ENCODE data around the gene SKAP1. TPM values are rescaled to one million over a fixed set of nuclear protein-coding genes. Genes with fewer than 3 reads are reported as not detected.

Gene SKAP1
- total RNA-seq, 1 donor from 2014 or later = not detected

DNA sequence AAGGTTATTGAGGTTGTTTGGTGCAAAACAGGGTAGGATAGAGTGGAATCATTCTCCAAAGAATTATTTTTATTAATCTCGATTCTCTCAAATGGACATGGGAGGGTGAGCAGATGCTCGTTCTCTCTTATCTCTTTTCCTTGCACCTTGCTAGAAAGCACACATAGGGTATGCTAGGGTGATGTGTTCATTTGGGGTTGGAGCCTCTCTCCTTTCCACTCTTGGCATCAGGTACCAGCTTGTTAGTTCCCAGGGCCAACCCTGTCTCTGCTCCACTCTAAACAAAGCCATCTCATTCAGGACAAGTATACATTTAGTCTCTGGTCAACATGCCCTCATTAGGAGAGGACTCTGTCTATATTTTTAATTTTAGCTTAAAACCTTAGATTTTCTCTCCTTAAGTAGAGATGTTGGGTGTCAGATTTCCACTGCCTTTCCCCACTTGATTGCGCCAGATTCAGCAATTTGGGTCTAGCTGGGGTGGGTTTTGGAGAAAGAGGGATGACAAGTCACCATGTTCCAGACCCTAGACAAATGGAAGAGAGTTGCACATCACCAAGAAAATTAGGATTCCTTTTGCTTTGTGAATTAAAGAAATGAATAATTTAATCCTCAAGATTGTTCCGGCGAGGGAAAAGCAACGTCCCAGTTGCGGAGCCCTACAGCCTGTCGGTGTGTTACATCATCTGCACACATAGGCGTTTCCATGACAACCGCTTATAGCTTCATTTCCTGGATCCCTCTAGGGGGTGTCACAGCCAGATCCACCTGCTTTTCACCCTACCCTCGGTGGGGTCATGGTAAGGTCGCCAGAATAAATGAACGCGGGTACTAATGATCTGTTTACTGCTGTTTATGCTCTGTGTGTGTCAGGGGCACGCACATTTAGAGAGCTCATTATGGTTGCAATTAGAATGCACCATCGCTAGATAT, 280.9 kb downstream of the SKAP1 start:
- peaks cover 2% of the 10 kb centered on the region for H3K9me3 Mint-ChIP-seq (ENCODE audit: unreplicated experiment)
- H3K4me3 Mint-ChIP-seq (ENCODE audit: unreplicated experiment) = peak overlapping the region; percentile 39
- DNase-seq = peak; percentile 46
- peak overlapping the region; percentile 53 for H3K27ac Mint-ChIP-seq (ENCODE audit: unreplicated experiment)
- no peak for TF ChIP-seq CTCF (IDR thresholded peaks at IDR 0.05; ENCODE audit: partially characterized antibody, unreplicated experiment)
- H3K36me3 Mint-ChIP-seq (ENCODE audit: unreplicated experiment) = no peaks in the 10 kb centered on the region
- H3K27me3 Mint-ChIP-seq (ENCODE audit: unreplicated experiment) = peaks cover 5% of the 10 kb centered on the region
- H3K4me1 Mint-ChIP-seq (ENCODE audit: low read depth, unreplicated experiment) = peaks cover 14% of the 10 kb centered on the region

DNA sequence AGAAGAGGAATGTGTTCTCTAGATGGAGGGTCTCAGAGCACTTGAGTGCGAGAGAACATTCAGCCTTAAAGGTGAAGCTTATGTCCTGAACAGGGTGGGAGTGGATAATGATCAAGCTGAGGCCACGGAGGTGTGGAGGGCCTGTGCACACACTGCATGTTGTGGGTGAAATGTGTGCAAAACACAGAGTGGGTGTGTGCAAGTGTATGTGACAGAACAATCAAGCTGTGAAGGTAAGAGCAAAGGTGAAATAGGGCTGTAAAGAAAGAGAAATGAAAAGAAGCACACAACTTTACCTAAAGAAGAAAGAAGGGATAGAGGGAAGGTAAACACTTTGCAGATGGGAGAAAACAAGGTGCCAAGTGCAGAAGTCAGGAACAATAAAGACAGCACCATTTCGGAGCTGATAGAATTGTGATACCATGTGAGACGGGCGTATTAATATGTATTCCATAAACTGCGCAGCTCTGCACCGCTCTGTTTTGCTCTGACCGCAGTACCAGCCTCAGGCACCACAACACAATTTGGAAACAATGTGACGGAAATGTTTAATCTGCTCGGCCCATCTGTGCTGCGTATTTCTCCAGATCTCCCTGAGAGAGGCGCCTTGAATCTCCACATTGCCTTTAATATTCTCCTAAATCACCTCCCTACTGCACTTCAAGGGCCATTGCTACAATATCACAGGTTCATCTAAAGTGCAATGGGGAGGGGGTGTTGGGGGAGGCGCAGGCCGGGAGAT, 281.8 kb downstream of the SKAP1 start:
- DNase-seq = no peak
- Mint-ChIP-seq H3K27ac (ENCODE audit: unreplicated experiment) (peak overlapping the region; percentile 18), H3K36me3 (ENCODE audit: unreplicated experiment) (no peaks in the 10 kb centered on the region), H3K27me3 (ENCODE audit: unreplicated experiment) (peaks cover 5% of the 10 kb centered on the region), H3K9me3 (ENCODE audit: unreplicated experiment) (no peaks in the 10 kb centered on the region), H3K4me3 (ENCODE audit: unreplicated experiment) (peak overlapping the region; percentile 44), H3K4me1 (ENCODE audit: low read depth, unreplicated experiment) (peaks cover 14% of the 10 kb centered on the region)
- TF ChIP-seq CTCF (IDR thresholded peaks at IDR 0.05; ENCODE audit: partially characterized antibody, unreplicated experiment) = no peak

GRCh38 chr17:48144976-48145798, 284.8 kb downstream of the SKAP1 start:
- Mint-ChIP-seq H3K4me1 (ENCODE audit: low read depth, unreplicated experiment) (peaks cover 12% of the 10 kb centered on the region), H3K36me3 (ENCODE audit: unreplicated experiment) (no peaks in the 10 kb centered on the region), H3K4me3 (ENCODE audit: unreplicated experiment) (no peak overlapping the region), H3K27me3 (ENCODE audit: unreplicated experiment) (peaks cover 5% of the 10 kb centered on the region), H3K9me3 (ENCODE audit: unreplicated experiment) (no peaks in the 10 kb centered on the region), H3K27ac (ENCODE audit: unreplicated experiment) (no peak overlapping the region)
- DNase-seq = no peak
- no peak for TF ChIP-seq CTCF (IDR thresholded peaks at IDR 0.05; ENCODE audit: partially characterized antibody, unreplicated experiment)

DNA sequence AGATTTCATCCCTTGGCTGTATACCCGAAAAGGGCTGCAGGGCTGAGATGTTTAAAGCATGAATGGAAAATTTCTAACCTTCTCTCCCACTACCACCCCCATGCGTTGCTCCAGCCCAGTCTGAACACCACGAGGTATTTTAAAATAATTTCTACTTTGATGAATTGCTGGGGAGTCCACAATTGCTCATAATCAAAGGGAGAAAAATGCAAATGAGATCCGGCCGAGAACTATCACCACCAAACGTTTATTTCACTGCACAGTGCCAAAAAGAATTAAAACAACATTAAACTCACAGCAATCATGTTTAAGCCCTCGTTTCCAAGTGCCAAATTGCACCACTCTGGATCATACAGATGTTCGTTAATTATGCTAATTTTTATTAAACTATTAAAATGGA, 285.8 kb downstream of the SKAP1 start:
- no peaks in the 10 kb centered on the region for H3K9me3 Mint-ChIP-seq (ENCODE audit: unreplicated experiment)
- TF ChIP-seq CTCF (IDR thresholded peaks at IDR 0.05; ENCODE audit: partially characterized antibody, unreplicated experiment) = no peak
- H3K27me3 Mint-ChIP-seq (ENCODE audit: unreplicated experiment) = peaks cover 5% of the 10 kb centered on the region
- H3K4me1 Mint-ChIP-seq (ENCODE audit: low read depth, unreplicated experiment) = peaks cover 12% of the 10 kb centered on the region
- no peak for DNase-seq
- no peak overlapping the region for H3K4me3 Mint-ChIP-seq (ENCODE audit: unreplicated experiment)
- H3K36me3 Mint-ChIP-seq (ENCODE audit: unreplicated experiment) = no peaks in the 10 kb centered on the region
- H3K27ac Mint-ChIP-seq (ENCODE audit: unreplicated experiment) = no peak overlapping the region
